Inferior parietal cortex (tissue), 1 donor: Measurements from ENCODE around the gene ADH6.
"Not testable (repeated sequence)": the region's sequence is repeated elsewhere in the genome, so short reads cannot be mapped to it uniquely, and the experiment has no call there.

Source experiments
- DNase-seq: peaks from one replicate; pipeline ENCODE4 v3.0.0-alpha.2; 2016; ENCODE audit errors: extremely low spot score

ADH6 gene

GRCh38 chr4:99219072-99219471 lies at the start of gene ADH6:
Gene ADH6 (minus strand): TSS chr4:99219246. CDS start chr4:99219152, 94 bp downstream.
- no peak for DNase-seq

- DNase-seq: no peak
Measured at GRCh38 chr4:99264927-99265326, 45.9 kb upstream of the ADH6 start.

- no peak for DNase-seq
Measured at GRCh38 chr4:99252746-99253145, 33.7 kb upstream of the ADH6 start.

GRCh38 chr4:99248714-99249113 lies 29.7 kb upstream of the ADH6 start:
- no peak for DNase-seq

GRCh38 chr4:99235955-99236354 lies 16.9 kb upstream of the ADH6 start:
- DNase-seq: no peak

GRCh38 chr4:99234331-99235010 lies 15.4 kb upstream of the ADH6 start:
- DNase-seq: no peak

- not testable (repeated sequence) for DNase-seq
Measured at GRCh38 chr4:99233397-99233796, 14.4 kb upstream of the ADH6 start.

GRCh38 chr4:99228706-99229105 lies 9.7 kb upstream of the ADH6 start:
- not testable (repeated sequence) for DNase-seq

GRCh38 chr4:99227646-99228045 lies 8.6 kb upstream of the ADH6 start:
- not testable (repeated sequence) for DNase-seq

- DNase-seq: no peak
Measured at GRCh38 chr4:99221980-99222379, 2.9 kb upstream of the ADH6 start.

- no peak for DNase-seq
Measured at GRCh38 chr4:99219479-99219878, 433 bp upstream of the ADH6 start.

GRCh38 chr4:99215521-99215920 lies 3.5 kb downstream of the ADH6 start:
- no peak for DNase-seq

- no peak for DNase-seq
Measured at GRCh38 chr4:99210789-99211188, 8.3 kb downstream of the ADH6 start.

GRCh38 chr4:99209671-99210070 lies 9.4 kb downstream of the ADH6 start:
- DNase-seq: no peak

GRCh38 chr4:99208719-99209075 lies 10.3 kb downstream of the ADH6 start:
- no peak for DNase-seq

GRCh38 chr4:99207911-99208718 lies 10.9 kb downstream of the ADH6 start:
- DNase-seq: no peak

- no peak for DNase-seq
Measured at GRCh38 chr4:99207069-99207743, 11.8 kb downstream of the ADH6 start.

- DNase-seq: peak; percentile 25
Measured at GRCh38 chr4:99205153-99205979, 13.7 kb downstream of the ADH6 start.

- DNase-seq: no peak
Measured at GRCh38 chr4:99202536-99202935, 16.5 kb downstream of the ADH6 start.

GRCh38 chr4:99202094-99202493 lies 17.0 kb downstream of the ADH6 start:
- DNase-seq: no peak

GRCh38 chr4:99201690-99202089 lies 17.4 kb downstream of the ADH6 start:
- no peak for DNase-seq

GRCh38 chr4:99200138-99200537 lies 18.9 kb downstream of the ADH6 start:
- no peak for DNase-seq
